Ishikawa (cell line): Measurements from ENCODE around the gene SERPINB6.

Source experiments
- CREB1 ChIP-seq: IDR thresholded peaks from 2 replicates; pipeline ENCODE4 v1.6.1; 2012; ENCODE audit warnings: low read depth
- EGR1 ChIP-seq: IDR thresholded peaks from 2 replicates; pipeline ENCODE4 v1.6.1; 2012
- EP300 ChIP-seq: IDR thresholded peaks from 2 replicates; pipeline ENCODE4 v1.6.1; 2012; ENCODE audit warnings: borderline replicate concordance
- NFIC ChIP-seq: IDR thresholded peaks from 2 replicates; pipeline ENCODE4 v1.6.1; 2012
- RAD21 ChIP-seq: IDR thresholded peaks from 2 replicates; pipeline ENCODE4 v1.6.1; 2012; ENCODE audit warnings: low read depth
- TCF12 ChIP-seq: IDR thresholded peaks from 2 replicates; pipeline ENCODE4 v1.6.1; 2012; ENCODE audit warnings: low read depth
- TEAD4 ChIP-seq: IDR thresholded peaks from 2 replicates; pipeline ENCODE4 v1.6.1; 2012
- YY1 ChIP-seq: IDR thresholded peaks from 2 replicates; pipeline ENCODE4 v1.6.1; 2012; ENCODE audit warnings: low read depth
- ZBTB7A ChIP-seq: IDR thresholded peaks from 2 replicates; pipeline ENCODE4 v1.6.1; 2012; ENCODE audit warnings: low read depth
- TF ChIP-seq, protein P1 (sequence below): IDR thresholded peaks from 2 replicates; pipeline ENCODE4 v1.6.1; 2012
- TF ChIP-seq, protein P2 (sequence below): IDR thresholded peaks from 2 replicates; pipeline ENCODE4 v1.6.1; 2012; ENCODE audit warnings: low read depth, mild to moderate bottlenecking

DNA sequence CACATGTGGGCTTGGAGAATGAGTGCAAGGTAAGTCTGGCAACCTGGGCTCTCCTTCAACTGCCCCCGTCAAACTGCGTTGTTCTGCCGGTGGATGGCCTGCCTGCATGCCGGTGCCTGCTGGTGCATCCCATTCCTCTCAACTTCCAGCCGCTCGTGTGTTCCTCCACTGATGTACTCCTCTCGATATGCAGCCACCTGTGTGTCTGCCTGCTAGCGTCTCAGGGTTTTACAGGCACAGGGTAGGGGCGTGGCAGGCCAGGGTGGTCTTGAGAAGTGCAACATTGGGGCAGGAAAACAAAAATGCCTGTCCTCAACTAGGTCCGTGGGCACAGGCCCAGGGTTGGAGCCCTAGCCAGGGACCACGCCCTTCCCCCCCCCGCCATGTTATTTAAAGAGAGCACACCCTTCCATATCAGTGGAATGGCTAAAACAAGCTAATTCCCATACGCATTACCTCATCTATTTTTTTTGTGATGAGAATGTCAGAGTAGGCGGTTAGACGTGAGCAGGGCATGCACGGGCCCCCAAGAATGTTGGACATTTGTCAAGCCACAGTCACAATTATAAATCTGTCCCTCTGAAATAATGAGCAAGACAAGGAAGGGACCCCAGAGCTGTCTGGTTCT is 33.2 kb downstream of the SERPINB6 start:
- no peak for TF ChIP-seq TCF12
- TF ChIP-seq, protein P1, sequence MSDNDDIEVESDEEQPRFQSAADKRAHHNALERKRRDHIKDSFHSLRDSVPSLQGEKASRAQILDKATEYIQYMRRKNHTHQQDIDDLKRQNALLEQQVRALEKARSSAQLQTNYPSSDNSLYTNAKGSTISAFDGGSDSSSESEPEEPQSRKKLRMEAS = no peak
- TF ChIP-seq EP300 = no peak
- TF ChIP-seq, protein P2, sequence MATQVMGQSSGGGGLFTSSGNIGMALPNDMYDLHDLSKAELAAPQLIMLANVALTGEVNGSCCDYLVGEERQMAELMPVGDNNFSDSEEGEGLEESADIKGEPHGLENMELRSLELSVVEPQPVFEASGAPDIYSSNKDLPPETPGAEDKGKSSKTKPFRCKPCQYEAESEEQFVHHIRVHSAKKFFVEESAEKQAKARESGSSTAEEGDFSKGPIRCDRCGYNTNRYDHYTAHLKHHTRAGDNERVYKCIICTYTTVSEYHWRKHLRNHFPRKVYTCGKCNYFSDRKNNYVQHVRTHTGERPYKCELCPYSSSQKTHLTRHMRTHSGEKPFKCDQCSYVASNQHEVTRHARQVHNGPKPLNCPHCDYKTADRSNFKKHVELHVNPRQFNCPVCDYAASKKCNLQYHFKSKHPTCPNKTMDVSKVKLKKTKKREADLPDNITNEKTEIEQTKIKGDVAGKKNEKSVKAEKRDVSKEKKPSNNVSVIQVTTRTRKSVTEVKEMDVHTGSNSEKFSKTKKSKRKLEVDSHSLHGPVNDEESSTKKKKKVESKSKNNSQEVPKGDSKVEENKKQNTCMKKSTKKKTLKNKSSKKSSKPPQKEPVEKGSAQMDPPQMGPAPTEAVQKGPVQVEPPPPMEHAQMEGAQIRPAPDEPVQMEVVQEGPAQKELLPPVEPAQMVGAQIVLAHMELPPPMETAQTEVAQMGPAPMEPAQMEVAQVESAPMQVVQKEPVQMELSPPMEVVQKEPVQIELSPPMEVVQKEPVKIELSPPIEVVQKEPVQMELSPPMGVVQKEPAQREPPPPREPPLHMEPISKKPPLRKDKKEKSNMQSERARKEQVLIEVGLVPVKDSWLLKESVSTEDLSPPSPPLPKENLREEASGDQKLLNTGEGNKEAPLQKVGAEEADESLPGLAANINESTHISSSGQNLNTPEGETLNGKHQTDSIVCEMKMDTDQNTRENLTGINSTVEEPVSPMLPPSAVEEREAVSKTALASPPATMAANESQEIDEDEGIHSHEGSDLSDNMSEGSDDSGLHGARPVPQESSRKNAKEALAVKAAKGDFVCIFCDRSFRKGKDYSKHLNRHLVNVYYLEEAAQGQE = no peak
- no peak for TF ChIP-seq YY1
- no peak for TF ChIP-seq NFIC
- TF ChIP-seq RAD21 = no peak
- no peak for TF ChIP-seq ZBTB7A
- no peak for TF ChIP-seq CREB1
- TF ChIP-seq TEAD4 = no peak
- no peak for TF ChIP-seq EGR1
